Activated T-cell treated with anti-CD3 and anti-CD28 coated beads, Interleukin-2, amount 50 U/mL, for 72 hours (primary cell): ENCODE results near the gene TMEM150B. TPM values are rescaled to one million over a fixed set of nuclear protein-coding genes. Genes with fewer than 3 reads are reported as not detected.
A peak's percentile ranks its signal among the peaks of the same experiment; 100 is the strongest.

Experiments
- ATAC-seq, 2 donors: fragments of 150-1000 bp; cut with Tn5 transposase; replicated peaks in 1 of 2; 2 replicates each; pipeline ENCODE4 v1.10.0; 2021; ENCODE audit warnings: moderate library complexity in 2 of 2, mild to moderate bottlenecking in 1 of 2
- DNase-seq, 2 donors: peaks; one replicate each; pipeline ENCODE4 v3.0.0; 2021 to 2022; ENCODE audit warnings: mixed read lengths in 1 of 2
- H3K27ac Mint-ChIP-seq: one replicate; pipeline ENCODE4 v1.8.0; 2022; ENCODE audit warnings: mild to moderate bottlenecking, moderate library complexity, mixed read lengths
- H3K27me3 Mint-ChIP-seq: one replicate; pipeline ENCODE4 v1.8.0; 2022; ENCODE audit warnings: low read depth, mixed read lengths
- H3K36me3 Mint-ChIP-seq, 2 donors: one replicate each; pipeline ENCODE4 v1.8.0; 2022; ENCODE audit warnings: mixed read lengths in 2 of 2, mild to moderate bottlenecking in 1 of 2; ENCODE audit not compliant: insufficient read depth in 2 of 2
- H3K4me1 Mint-ChIP-seq: one replicate; pipeline ENCODE4 v1.8.0; 2022; ENCODE audit warnings: low read depth, mixed read lengths
- H3K4me3 Mint-ChIP-seq, 2 donors: one replicate each; pipeline ENCODE4 v1.8.0; 2022; ENCODE audit warnings: mild to moderate bottlenecking in 2 of 2, mixed read lengths in 2 of 2, moderate library complexity in 2 of 2
- H3K9me3 Mint-ChIP-seq, 2 donors: one replicate each; pipeline ENCODE4 v1.8.0; 2022; ENCODE audit warnings: mixed read lengths in 2 of 2
- total RNA-seq, 2 donors: library from RNA; stranded (reverse); gene quantifications; one replicate each; pipeline ENCODE4 v1.2.3, GENCODE V29; 2022

The TMEM150B gene
- total RNA-seq, 2 donors from 2014 or later = not detected

- no peak overlapping the region for H3K27ac Mint-ChIP-seq
- H3K36me3 Mint-ChIP-seq = no peaks in the 10 kb centered on the region
- DNase-seq = no peak
- no peaks in the 10 kb centered on the region for H3K27me3 Mint-ChIP-seq
- ATAC-seq = no peak
- no peaks in the 10 kb centered on the region for H3K9me3 Mint-ChIP-seq
- no peak overlapping the region for H3K4me3 Mint-ChIP-seq
- peaks cover 16% of the 10 kb centered on the region for H3K4me1 Mint-ChIP-seq
Observed at GRCh38 chr19:55303477-55303876, 21.7 kb downstream of the TMEM150B start.

- Mint-ChIP-seq H3K27ac (no peak overlapping the region), H3K4me1 (peaks cover 16% of the 10 kb centered on the region), H3K4me3 (peak overlapping the region; percentile 90 to 91), H3K27me3 (no peaks in the 10 kb centered on the region), H3K9me3 (no peaks in the 10 kb centered on the region), H3K36me3 (no peaks in the 10 kb centered on the region)
- ATAC-seq (no peak), DNase-seq (no peak)
Observed at GRCh38 chr19:55302318-55302703, 22.8 kb downstream of the TMEM150B start.

GRCh38 chr19:55301459-55302317 lies 23.5 kb downstream of the TMEM150B start:
- H3K27ac Mint-ChIP-seq = peak overlapping the region; percentile 55
- peaks cover 16% of the 10 kb centered on the region for H3K4me1 Mint-ChIP-seq
- no peaks in the 10 kb centered on the region for H3K9me3 Mint-ChIP-seq
- DNase-seq (peak; percentile 95 to 97), ATAC-seq (peak; percentile 90 to 92)
- no peaks in the 10 kb centered on the region for H3K27me3 Mint-ChIP-seq
- no peaks in the 10 kb centered on the region for H3K36me3 Mint-ChIP-seq
- H3K4me3 Mint-ChIP-seq = peak overlapping the region; percentile 90 to 91

- no peak for DNase-seq
- Mint-ChIP-seq H3K4me3 (peak overlapping the region; percentile 44 to 91), H3K27ac (no peak overlapping the region), H3K9me3 (no peaks in the 10 kb centered on the region), H3K36me3 (no peaks in the 10 kb centered on the region), H3K4me1 (peaks cover 12% of the 10 kb centered on the region), H3K27me3 (no peaks in the 10 kb centered on the region)
- no peak for ATAC-seq
Observed at GRCh38 chr19:55300886-55301458, 24.2 kb downstream of the TMEM150B start.

- Mint-ChIP-seq H3K36me3 (no peaks in the 10 kb centered on the region), H3K4me1 (peaks cover 12% of the 10 kb centered on the region), H3K4me3 (no peak overlapping the region), H3K27me3 (no peaks in the 10 kb centered on the region), H3K9me3 (no peaks in the 10 kb centered on the region), H3K27ac (no peak overlapping the region)
- DNase-seq = no peak
- ATAC-seq = no peak
Observed at GRCh38 chr19:55299991-55300390, 25.1 kb downstream of the TMEM150B start.

- Mint-ChIP-seq H3K36me3 (no peaks in the 10 kb centered on the region), H3K27me3 (no peaks in the 10 kb centered on the region), H3K27ac (no peak overlapping the region)
Observed at GRCh38 chr19:55297267-55297666, 27.9 kb downstream of the TMEM150B start.

GRCh38 chr19:55289117-55289796 lies 35.9 kb downstream of the TMEM150B start:
- no peaks in the 10 kb centered on the region for H3K36me3 Mint-ChIP-seq
- no peaks in the 10 kb centered on the region for H3K27me3 Mint-ChIP-seq
- peaks cover 6% of the 10 kb centered on the region for H3K4me1 Mint-ChIP-seq
- no peaks in the 10 kb centered on the region for H3K9me3 Mint-ChIP-seq
- no peak overlapping the region for H3K27ac Mint-ChIP-seq
- ATAC-seq (no peak), DNase-seq (no peak)
- H3K4me3 Mint-ChIP-seq = no peak overlapping the region

More at GRCh38 chr19:55297267-55297666, 27.9 kb downstream of the TMEM150B start:
- DNase-seq = no peak
- no peaks in the 10 kb centered on the region for H3K9me3 Mint-ChIP-seq
- no peak for ATAC-seq
- H3K4me3 Mint-ChIP-seq = no peak overlapping the region
- peaks cover 12% of the 10 kb centered on the region for H3K4me1 Mint-ChIP-seq

GRCh38 chr19:55287361-55288079 lies 37.6 kb downstream of the TMEM150B start:
- peaks cover 7% of the 10 kb centered on the region for H3K27me3 Mint-ChIP-seq
- no peak overlapping the region for H3K27ac Mint-ChIP-seq
- DNase-seq = no peak
- no peak for ATAC-seq
- H3K4me1 Mint-ChIP-seq = peaks cover 16% of the 10 kb centered on the region
- H3K9me3 Mint-ChIP-seq = no peaks in the 10 kb centered on the region
- no peak overlapping the region for H3K4me3 Mint-ChIP-seq
- no peaks in the 10 kb centered on the region for H3K36me3 Mint-ChIP-seq

- ATAC-seq (no peak), DNase-seq (no peak)
- Mint-ChIP-seq H3K4me3 (peak overlapping the region; percentile 54 to 63), H3K27ac (peak overlapping the region; percentile 63), H3K27me3 (peaks cover 7% of the 10 kb centered on the region), H3K4me1 (peaks cover 22% of the 10 kb centered on the region), H3K9me3 (no peaks in the 10 kb centered on the region), H3K36me3 (no peaks in the 10 kb centered on the region)
Observed at GRCh38 chr19:55285229-55285890, 39.8 kb downstream of the TMEM150B start.

- DNase-seq = no peak
- H3K27me3 Mint-ChIP-seq = peaks cover 7% of the 10 kb centered on the region
- H3K4me1 Mint-ChIP-seq = peaks cover 28% of the 10 kb centered on the region
- H3K9me3 Mint-ChIP-seq = no peaks in the 10 kb centered on the region
- H3K36me3 Mint-ChIP-seq = peaks cover 2% of the 10 kb centered on the region in 2 donors
- ATAC-seq = no peak
- H3K27ac Mint-ChIP-seq = peak overlapping the region; percentile 63
- peak overlapping the region; percentile 54 to 63 for H3K4me3 Mint-ChIP-seq
Observed at GRCh38 chr19:55284405-55285058, 40.6 kb downstream of the TMEM150B start.

GRCh38 chr19:55283548-55284377 lies 41.4 kb downstream of the TMEM150B start, which contains the start of gene BRSK1:
TSS of gene BRSK1 (plus strand) at chr19:55283997. CDS start at chr19:55284443, 446 bp downstream.
- peaks cover 2% of the 10 kb centered on the region in 2 donors for H3K36me3 Mint-ChIP-seq
- no peaks in the 10 kb centered on the region for H3K9me3 Mint-ChIP-seq
- peak within 1 kb of the TSS; percentile 62 to 82 for H3K4me3 Mint-ChIP-seq
- peaks cover 7% of the 10 kb centered on the region for H3K27me3 Mint-ChIP-seq
- H3K27ac Mint-ChIP-seq = peak within 1 kb of the TSS; percentile 56
- peak; percentile 54 to 60 for DNase-seq
- no peak for ATAC-seq
- peaks cover 34% of the 10 kb centered on the region for H3K4me1 Mint-ChIP-seq
